Gastrocnemius medialis (tissue), 4 donors: ENCODE measurements around the gene CHSY1. TPM values are rescaled to one million over a fixed set of nuclear protein-coding genes. Genes with fewer than 3 reads are reported as not detected.

Experiments used
- ATAC-seq, 2 donors: fragments of 150-250 bp; one replicate each; pipeline ENCODE4 v1.9.1; 2016
- DNase-seq, 2 donors: peaks; one replicate each; pipeline ENCODE4 v3.0.0-alpha.2; 2019
- H3K27ac ChIP-seq, 4 donors: fragments of 200-600 bp; sonication (generic); 1 replicate in 1 of 4; 2 replicates in 3 of 4; pipeline ENCODE4 v1.5.1; 2016 to 2018; ENCODE audit warnings: mild to moderate bottlenecking in 2 of 4, moderate library complexity in 1 of 4
- H3K27me3 ChIP-seq, 3 donors: fragments of 200-600 bp; sonication (generic) in 2 of 3; 1 replicate in 1 of 3; 2 replicates in 2 of 3; pipeline versions ENCODE4 v1.5.1 to v1.6.0; 2016 to 2019; ENCODE audit warnings: mild to moderate bottlenecking in 1 of 3, moderate library complexity in 1 of 3
- H3K36me3 ChIP-seq, 2 donors: fragments of 200-600 bp; sonication (generic) in 1 of 2; one replicate each; pipeline ENCODE4 v1.5.1; 2017 to 2018
- H3K4me1 ChIP-seq, 2 donors: fragments of 200-600 bp; sonication (generic) in 1 of 2; one replicate each; pipeline ENCODE4 v1.5.1; 2016 to 2017; ENCODE audit warnings: mild to moderate bottlenecking in 2 of 2
- H3K4me3 ChIP-seq, 4 donors: fragments of 200-600 bp; sonication (generic) in 3 of 4; 1 replicate in 1 of 4; 2 replicates in 3 of 4; pipeline ENCODE4 v1.5.1; 2016 to 2019; ENCODE audit warnings: mild to moderate bottlenecking in 2 of 4
- H3K9me3 ChIP-seq, 3 donors: fragments of 200-600 bp; sonication (generic) in 2 of 3; 1 replicate in 1 of 3; 2 replicates in 2 of 3; pipeline ENCODE4 v1.5.1; 2016 to 2019
- CTCF ChIP-seq, 5 experiments: fragments of 450-650 bp in 3 of 5; fragments of 200-600 bp in 2 of 5; sonication (generic) in 2 of 5; IDR thresholded peaks in 4 of 5; conservative IDR thresholded peaks in 1 of 5; 1 replicate in 4 of 5; 2 replicates in 1 of 5; pipeline ENCODE4 v1.5.1; 2016 to 2019; ENCODE audit warnings: antibody characterized with exemption in 5 of 5, mild to moderate bottlenecking in 3 of 5, moderate library complexity in 3 of 5
- POLR2A ChIP-seq, 2 donors: fragments of 450-650 bp; IDR thresholded peaks; one replicate each; pipeline ENCODE4 v1.6.1; 2017; ENCODE audit warnings: antibody characterized with exemption in 2 of 2, mild to moderate bottlenecking in 2 of 2, moderate library complexity in 2 of 2
- in situ Hi-C, 4 donors: fragments of 200-750 bp; cut with MboI; loops; one replicate each; pipeline versions ENCODE4 v1.15.0 to v1.8.0; 2017; ENCODE audit warnings: low sequenced_read_pairs in 4 of 4
- intact Hi-C: fragments of 100-400 bp; cut with DNase I; formaldehyde crosslinking; loops from one replicate; pipeline ENCODE4 v1.15.1; 2023; ENCODE audit warnings: low total_unique reads
- total RNA-seq, 4 donors: library from RNA; depleted of rRNA; stranded (reverse); fragments of >200 nt; gene quantifications; one replicate each; pipeline versions ENCODE4 v1.1.0 to v1.2.3, GENCODE V29; 2016

The CHSY1 gene
- total RNA-seq, 4 donors from 2014 or later, result 4.6 to 8.3 (median 7.1) TPM

DNA sequence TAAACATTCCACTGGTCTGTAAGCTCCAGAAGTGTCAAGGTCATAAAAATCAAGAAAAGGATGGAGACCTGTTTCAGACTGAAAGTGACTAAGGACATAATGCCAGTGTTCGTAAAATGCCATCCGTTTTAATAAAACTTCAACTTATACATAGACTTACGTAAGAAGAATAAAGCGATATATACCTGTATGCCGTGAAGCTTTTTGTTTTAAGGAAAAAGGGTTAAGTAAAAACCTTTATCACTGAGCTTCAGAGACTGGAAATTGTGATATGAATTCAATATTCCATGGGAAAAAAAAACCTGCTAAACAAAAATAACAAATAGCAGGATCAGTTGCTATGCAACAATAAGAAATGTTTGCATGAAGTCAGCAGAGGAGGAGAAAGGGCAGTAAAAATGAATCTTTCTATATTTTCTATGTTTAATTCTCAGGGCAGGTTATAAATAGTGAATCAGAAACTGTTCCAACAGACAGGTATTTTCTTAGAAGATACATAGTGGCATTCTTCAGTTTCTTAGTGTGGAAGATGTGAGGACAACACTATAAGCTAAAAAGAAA lies 42.5 kb downstream of the CHSY1 start:
- no peaks in the 10 kb centered on the region for H3K27me3 ChIP-seq

GRCh38 chr15:101207867-101208288 lies 44.0 kb downstream of the CHSY1 start:
- H3K4me1 ChIP-seq, result peaks cover 18 to 25% of the 10 kb centered on the region in 2 donors

More for the DNA sequence above, 42.5 kb downstream of the CHSY1 start:
- intact Hi-C loops (no loop called here), in situ Hi-C loops (no loop called here)
- H3K36me3 ChIP-seq, result no peaks in the 10 kb centered on the region
- TF ChIP-seq CTCF (IDR thresholded peaks at IDR 0.05 in 4 of 5, conservative IDR thresholded peaks at IDR 0.05 in 1 of 5) (no peak), POLR2A (IDR thresholded peaks at IDR 0.05) (no peak)
- H3K9me3 ChIP-seq, result no peaks in the 10 kb centered on the region
- peaks cover 18 to 25% of the 10 kb centered on the region in 2 donors for H3K4me1 ChIP-seq
- peak overlapping the region in 2 of 4 donors; percentile 12 to 33 for H3K27ac ChIP-seq
- ATAC-seq, result no peak
- no peak for DNase-seq
- no peak overlapping the region for H3K4me3 ChIP-seq

GRCh38 chr15:101206176-101206591 lies 45.7 kb downstream of the CHSY1 start:
- ATAC-seq, result no peak

More at GRCh38 chr15:101207867-101208288, 44.0 kb downstream of the CHSY1 start:
- Histone ChIP-seq H3K9me3 (no peaks in the 10 kb centered on the region), H3K27ac (no peak overlapping the region), H3K36me3 (no peaks in the 10 kb centered on the region), H3K4me3 (no peak overlapping the region), H3K27me3 (no peaks in the 10 kb centered on the region)
- in situ Hi-C loops (no loop called here), intact Hi-C loops (no loop called here)
- DNase-seq (peak in 1 of 2 donors; percentile 47), ATAC-seq (no peak)
- no peak for TF ChIP-seq CTCF (IDR thresholded peaks at IDR 0.05 in 4 of 5, conservative IDR thresholded peaks at IDR 0.05 in 1 of 5)
- no peak for TF ChIP-seq POLR2A (IDR thresholded peaks at IDR 0.05)

DNA sequence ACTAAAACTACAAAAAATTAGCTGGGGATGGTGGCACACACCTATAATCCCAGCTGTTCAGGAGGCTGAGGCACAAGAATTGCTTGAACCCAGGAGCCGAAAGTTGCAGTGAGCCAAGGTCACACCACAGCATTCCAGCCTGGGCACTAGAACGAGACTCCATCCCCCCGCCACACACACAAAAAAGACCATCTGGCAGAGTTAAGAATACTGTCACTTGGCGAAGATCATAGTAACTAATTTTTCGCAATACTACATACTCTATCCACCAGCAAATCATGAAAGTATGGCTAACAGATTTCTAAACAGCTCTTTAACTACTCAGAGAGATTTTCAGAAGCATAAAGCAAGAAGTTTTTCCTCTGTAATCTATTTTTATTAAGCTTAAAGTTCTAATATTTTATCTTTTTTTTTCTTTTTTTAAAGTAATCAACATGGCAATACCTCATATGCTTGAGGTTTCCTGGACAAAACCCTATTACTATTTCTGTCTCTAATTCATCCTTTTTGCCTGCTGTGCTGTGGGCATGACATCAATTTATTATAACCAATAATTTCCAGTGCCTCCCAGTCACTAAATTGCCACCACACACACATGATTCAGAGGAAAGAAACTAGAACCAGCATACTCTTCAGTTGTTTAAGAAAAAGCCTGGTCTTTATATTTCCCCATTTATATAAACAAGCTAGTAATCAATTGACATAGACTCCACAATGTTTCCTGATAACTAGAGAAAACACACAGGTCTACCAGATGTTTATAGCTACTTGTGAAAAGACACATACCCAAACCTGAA lies 46.9 kb downstream of the CHSY1 start:
- Histone ChIP-seq H3K4me1 (peaks cover 18 to 27% of the 10 kb centered on the region in 2 donors), H3K4me3 (no peak overlapping the region), H3K36me3 (no peaks in the 10 kb centered on the region), H3K9me3 (no peaks in the 10 kb centered on the region), H3K27ac (no peak overlapping the region), H3K27me3 (no peaks in the 10 kb centered on the region)
- ATAC-seq (no peak), DNase-seq (no peak)
- TF ChIP-seq POLR2A (IDR thresholded peaks at IDR 0.05), result no peak
- no peak for TF ChIP-seq CTCF (IDR thresholded peaks at IDR 0.05 in 4 of 5, conservative IDR thresholded peaks at IDR 0.05 in 1 of 5)
- intact Hi-C loops, result no loop called here
- in situ Hi-C loops, result no loop called here

More at GRCh38 chr15:101206176-101206591, 45.7 kb downstream of the CHSY1 start:
- no peak for DNase-seq
- Histone ChIP-seq H3K27ac (no peak overlapping the region), H3K9me3 (no peaks in the 10 kb centered on the region), H3K4me1 (peaks cover 25 to 32% of the 10 kb centered on the region in 2 donors), H3K27me3 (no peaks in the 10 kb centered on the region), H3K4me3 (no peak overlapping the region), H3K36me3 (no peaks in the 10 kb centered on the region)
- intact Hi-C loops, result no loop called here
- no peak for TF ChIP-seq POLR2A (IDR thresholded peaks at IDR 0.05)
- TF ChIP-seq CTCF (IDR thresholded peaks at IDR 0.05 in 4 of 5, conservative IDR thresholded peaks at IDR 0.05 in 1 of 5), result no peak
- in situ Hi-C loops, result no loop called here
